HG03066 (cell line): ENCODE results near the gene PATE1.
"Not testable (repeated sequence)": the region's sequence is repeated elsewhere in the genome, so short reads cannot be mapped to it uniquely, and the experiment has no call there.

Source experiments
- ATAC-seq: cut with Tn5 transposase; IDR thresholded peaks from one replicate; pipeline ENCODE4 v1.9.1; 2021; ENCODE audit warnings: low read depth; ENCODE audit not compliant: unreplicated experiment

Gene PATE1

GRCh38 chr11:125745979-125746378, at the start of gene PATE1:
PATE1 (plus strand) TSS chr11:125746279; CDS start chr11:125746305, 26 bp downstream.
- no peak for ATAC-seq

GRCh38 chr11:125701018-125701610, 45.0 kb upstream of the PATE1 start:
- no peak for ATAC-seq

- ATAC-seq: no peak
These were observed 44.0 kb upstream of the PATE1 start for GRCh38 chr11:125701858-125702621.

GRCh38 chr11:125704686-125705085, 41.4 kb upstream of the PATE1 start:
- not testable (repeated sequence) for ATAC-seq

GRCh38 chr11:125720781-125721180, 25.3 kb upstream of the PATE1 start:
- ATAC-seq: no peak

GRCh38 chr11:125724125-125724524, 22.0 kb upstream of the PATE1 start:
- no peak for ATAC-seq

GRCh38 chr11:125728969-125729368, 17.1 kb upstream of the PATE1 start:
- ATAC-seq: no peak

GRCh38 chr11:125740617-125741016, 5.5 kb upstream of the PATE1 start:
- ATAC-seq: no peak

- no peak for ATAC-seq
These were observed 2.4 kb upstream of the PATE1 start for GRCh38 chr11:125743681-125744080.

- no peak for ATAC-seq
These were observed 4.5 kb downstream of the PATE1 start for GRCh38 chr11:125750629-125751028.

- no peak for ATAC-seq
These were observed 10.0 kb downstream of the PATE1 start for GRCh38 chr11:125756050-125756449.

GRCh38 chr11:125762445-125762844, 16.4 kb downstream of the PATE1 start:
- ATAC-seq: no peak

- ATAC-seq: no peak
These were observed 17.4 kb downstream of the PATE1 start for GRCh38 chr11:125763483-125763882.

GRCh38 chr11:125766251-125766650, 20.2 kb downstream of the PATE1 start:
- no peak for ATAC-seq

GRCh38 chr11:125768336-125769046, 22.4 kb downstream of the PATE1 start:
- ATAC-seq: no peak

GRCh38 chr11:125770583-125770982, 24.5 kb downstream of the PATE1 start:
- no peak for ATAC-seq

GRCh38 chr11:125772834-125773505, 26.9 kb downstream of the PATE1 start:
- no peak for ATAC-seq

- no peak for ATAC-seq
These were observed 27.4 kb downstream of the PATE1 start for GRCh38 chr11:125773516-125773915.

GRCh38 chr11:125777309-125777708, 31.2 kb downstream of the PATE1 start:
- no peak for ATAC-seq

- ATAC-seq: no peak
These were observed 32.6 kb downstream of the PATE1 start, which contains the start of gene PATE2 for GRCh38 chr11:125778728-125779127. PATE2 (minus strand) TSS chr11:125778828; CDS start chr11:125778773, 55 bp downstream.

GRCh38 chr11:125784678-125785077, 38.6 kb downstream of the PATE1 start:
- ATAC-seq: no peak
